ENCODE measurements around the gene TCF7L2.

TCF7L2 gene

DNA sequence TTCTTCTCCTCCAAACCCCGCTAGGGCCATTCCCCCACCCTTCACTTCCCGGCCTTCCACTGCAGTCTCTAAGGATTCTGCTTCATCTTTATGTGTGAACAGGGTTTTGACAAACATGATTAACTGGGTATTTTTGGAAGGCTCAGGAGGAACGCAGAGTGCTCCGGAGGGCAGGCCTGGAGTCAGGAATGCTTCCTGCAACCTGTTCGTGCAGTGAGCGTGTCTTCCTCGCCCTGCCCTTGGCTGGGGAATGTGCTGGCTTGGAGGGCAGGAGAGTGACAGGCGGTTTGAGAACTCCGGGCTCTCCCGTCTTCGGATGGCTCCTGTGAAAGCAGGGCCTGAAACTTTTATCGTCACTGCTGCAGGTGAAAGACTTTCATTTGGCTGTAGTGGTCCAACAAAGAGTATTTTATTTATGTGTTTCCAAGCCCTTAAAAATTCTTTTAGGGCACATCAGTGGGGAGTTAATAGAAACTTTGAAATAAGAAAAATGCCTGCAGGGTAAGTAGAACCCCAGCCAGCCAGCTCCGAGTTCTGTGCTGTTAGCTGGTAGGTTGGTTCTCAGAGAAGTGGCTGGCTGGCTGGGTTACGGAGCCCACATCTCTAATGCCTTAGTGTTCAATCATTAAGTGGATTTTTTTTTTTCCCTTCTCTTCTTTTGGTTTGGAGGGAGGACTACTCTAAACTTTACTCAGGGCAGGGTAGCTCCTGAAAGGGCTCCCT is 51.0 kb downstream of the TCF7L2 start:
- DNase-seq (ENCODE audit: extremely low read depth, low read depth): no peak
- H3K4me3 ChIP-seq (replicated peaks; ENCODE audit: low read depth, low read length): no peak overlapping the region
- TF ChIP-seq, protein P1, sequence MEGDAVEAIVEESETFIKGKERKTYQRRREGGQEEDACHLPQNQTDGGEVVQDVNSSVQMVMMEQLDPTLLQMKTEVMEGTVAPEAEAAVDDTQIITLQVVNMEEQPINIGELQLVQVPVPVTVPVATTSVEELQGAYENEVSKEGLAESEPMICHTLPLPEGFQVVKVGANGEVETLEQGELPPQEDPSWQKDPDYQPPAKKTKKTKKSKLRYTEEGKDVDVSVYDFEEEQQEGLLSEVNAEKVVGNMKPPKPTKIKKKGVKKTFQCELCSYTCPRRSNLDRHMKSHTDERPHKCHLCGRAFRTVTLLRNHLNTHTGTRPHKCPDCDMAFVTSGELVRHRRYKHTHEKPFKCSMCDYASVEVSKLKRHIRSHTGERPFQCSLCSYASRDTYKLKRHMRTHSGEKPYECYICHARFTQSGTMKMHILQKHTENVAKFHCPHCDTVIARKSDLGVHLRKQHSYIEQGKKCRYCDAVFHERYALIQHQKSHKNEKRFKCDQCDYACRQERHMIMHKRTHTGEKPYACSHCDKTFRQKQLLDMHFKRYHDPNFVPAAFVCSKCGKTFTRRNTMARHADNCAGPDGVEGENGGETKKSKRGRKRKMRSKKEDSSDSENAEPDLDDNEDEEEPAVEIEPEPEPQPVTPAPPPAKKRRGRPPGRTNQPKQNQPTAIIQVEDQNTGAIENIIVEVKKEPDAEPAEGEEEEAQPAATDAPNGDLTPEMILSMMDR (IDR thresholded peaks at IDR 0.05; ENCODE audit: low read depth, low read length, missing control alignments): no peak

DNA sequence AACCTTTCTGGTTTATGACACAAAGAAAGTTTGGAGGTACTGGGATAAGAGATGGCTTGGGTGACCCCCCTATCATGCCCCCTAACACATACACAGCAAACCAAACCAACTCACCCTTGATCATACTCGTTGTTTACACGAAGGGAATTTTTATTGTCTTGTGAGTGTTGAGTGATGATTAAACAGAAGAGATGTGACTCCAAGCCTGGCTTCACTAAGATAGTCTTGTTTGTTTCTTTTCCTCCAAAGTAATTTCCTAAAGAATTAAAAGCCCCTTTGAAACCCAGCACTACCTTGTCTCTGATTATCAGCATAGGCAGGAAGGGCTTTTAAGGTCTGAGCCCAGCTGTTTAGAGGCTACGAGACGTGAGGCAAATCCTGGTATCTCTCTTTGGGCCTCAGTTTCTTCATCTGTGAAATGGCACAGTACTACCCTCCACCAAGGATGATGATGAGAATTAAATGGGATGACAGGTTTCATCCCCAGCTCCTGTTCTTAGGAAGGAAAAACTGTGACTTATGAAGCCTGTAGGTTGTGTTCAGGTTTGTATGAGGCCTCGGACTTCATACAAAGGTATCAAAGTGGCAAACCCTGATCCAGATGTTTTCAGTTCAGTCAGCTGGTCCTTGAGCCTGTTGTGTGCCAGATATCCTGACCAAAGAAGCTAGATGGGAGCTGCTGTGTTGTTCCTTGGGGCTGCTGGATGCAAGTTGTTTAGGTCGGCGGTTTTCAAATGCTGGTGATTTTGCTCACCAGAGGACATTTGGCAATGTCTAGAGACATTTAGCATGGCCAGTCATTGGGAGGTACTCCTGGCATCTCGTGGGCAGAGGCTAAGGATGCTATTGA is 51.8 kb downstream of the TCF7L2 start:
- TF ChIP-seq, protein P1 (IDR thresholded peaks at IDR 0.05; ENCODE audit: low read depth, low read length, missing control alignments): no peak
- H3K4me3 ChIP-seq (replicated peaks; ENCODE audit: low read depth, low read length): no peak overlapping the region
- no peak for DNase-seq (ENCODE audit: extremely low read depth, low read depth)

DNA sequence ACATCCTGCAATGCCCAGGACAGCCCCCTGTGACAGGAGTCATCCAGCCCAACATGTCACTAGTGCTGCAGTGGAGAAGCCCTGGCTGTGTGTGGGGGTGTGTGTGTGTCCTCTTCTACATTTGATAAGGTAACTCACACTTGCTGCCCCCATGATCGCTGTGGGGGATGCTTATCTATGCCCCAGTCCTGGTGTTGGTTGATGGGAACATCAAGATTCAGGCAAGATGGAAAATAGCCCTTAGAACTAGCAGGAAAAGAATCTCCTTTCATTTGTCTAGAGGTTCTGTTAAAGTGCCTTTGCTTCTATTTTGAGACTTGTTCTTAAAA is 52.4 kb downstream of the TCF7L2 start:
- H3K4me3 ChIP-seq (replicated peaks; ENCODE audit: low read depth, low read length): no peak overlapping the region
- DNase-seq (ENCODE audit: extremely low read depth, low read depth): no peak
- TF ChIP-seq, protein P1 (IDR thresholded peaks at IDR 0.05; ENCODE audit: low read depth, low read length, missing control alignments): no peak

DNA sequence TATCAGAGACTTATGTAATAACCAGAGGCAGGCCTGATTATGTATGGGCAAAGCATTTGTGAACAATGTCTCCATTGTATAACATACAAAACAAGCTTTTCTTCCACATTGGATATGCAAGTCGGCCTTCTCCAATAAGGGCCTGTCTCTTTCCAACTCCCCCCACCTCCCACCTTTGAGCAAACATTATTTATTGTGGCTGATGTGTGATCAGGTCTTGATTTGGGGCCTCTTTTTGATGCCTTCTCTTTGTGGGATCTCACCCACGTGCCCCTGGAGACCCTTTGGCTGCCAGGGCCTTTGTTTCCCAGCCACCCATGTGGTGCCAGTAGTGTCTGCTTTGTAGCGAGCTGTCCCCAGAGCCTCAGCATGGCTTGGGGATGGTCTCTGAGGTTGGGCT is 53.0 kb downstream of the TCF7L2 start:
- DNase-seq (ENCODE audit: extremely low read depth, low read depth): no peak
- no peak overlapping the region for H3K4me3 ChIP-seq (replicated peaks; ENCODE audit: low read depth, low read length)
- TF ChIP-seq, protein P1 (IDR thresholded peaks at IDR 0.05; ENCODE audit: low read depth, low read length, missing control alignments): no peak

DNA sequence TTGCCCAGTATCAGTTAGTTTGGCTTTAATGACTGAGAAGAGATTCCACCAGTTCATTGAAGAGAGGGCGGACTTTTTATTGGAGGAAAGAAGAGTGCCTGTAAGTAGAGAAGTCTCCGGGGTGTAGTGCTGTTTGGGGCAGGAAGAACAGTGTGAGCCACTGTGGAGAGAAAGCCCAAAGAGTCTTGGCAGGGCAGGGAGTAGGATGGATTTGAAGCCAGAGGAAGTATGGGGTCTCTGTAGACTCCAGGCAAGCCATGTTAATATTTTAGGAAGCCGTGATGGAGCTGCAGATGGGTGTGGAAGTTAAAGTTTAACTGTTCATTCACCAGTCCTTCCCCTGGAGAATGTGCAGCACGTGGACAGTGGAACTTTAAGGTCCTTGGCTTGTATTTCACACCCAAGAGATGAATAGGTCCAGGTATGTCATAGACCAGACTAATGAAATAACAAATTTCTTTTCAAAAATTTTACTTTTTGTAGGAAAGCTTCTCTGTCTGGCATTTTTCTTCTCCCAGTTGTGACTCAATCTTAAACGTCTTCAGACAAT is 54.1 kb downstream of the TCF7L2 start:
- DNase-seq (ENCODE audit: extremely low read depth, low read depth): no peak
- no peak overlapping the region for H3K4me3 ChIP-seq (replicated peaks; ENCODE audit: low read depth, low read length)
- TF ChIP-seq, protein P1 (IDR thresholded peaks at IDR 0.05; ENCODE audit: low read depth, low read length, missing control alignments): no peak

DNA sequence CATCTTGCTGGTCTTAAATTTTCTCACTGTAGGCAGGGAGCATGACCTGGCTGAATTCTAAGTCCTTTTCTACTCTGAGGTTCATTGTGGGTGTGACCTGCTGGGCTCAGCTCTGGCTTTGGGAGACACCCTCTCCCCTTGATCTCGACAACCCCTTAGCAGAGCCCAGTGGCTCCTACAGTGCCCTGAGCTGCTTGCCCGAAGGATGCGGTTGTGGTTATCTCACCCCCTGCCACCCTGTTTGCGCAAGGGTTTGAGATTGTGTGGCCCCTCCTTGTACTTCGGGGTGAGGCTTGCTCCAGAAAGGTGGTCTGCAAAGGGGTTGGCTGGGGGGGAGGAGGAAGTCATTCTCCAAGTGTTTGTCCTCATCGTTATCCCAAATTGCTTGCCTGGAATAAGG is 55.3 kb downstream of the TCF7L2 start:
- DNase-seq (ENCODE audit: extremely low read depth, low read depth): no peak
- TF ChIP-seq, protein P1 (IDR thresholded peaks at IDR 0.05; ENCODE audit: low read depth, low read length, missing control alignments): no peak
- H3K4me3 ChIP-seq (replicated peaks; ENCODE audit: low read depth, low read length): no peak overlapping the region

Measured in HFF-Myc (cell line).